Measurements from ENCODE around the gene KAZN.

The KAZN gene

DNA sequence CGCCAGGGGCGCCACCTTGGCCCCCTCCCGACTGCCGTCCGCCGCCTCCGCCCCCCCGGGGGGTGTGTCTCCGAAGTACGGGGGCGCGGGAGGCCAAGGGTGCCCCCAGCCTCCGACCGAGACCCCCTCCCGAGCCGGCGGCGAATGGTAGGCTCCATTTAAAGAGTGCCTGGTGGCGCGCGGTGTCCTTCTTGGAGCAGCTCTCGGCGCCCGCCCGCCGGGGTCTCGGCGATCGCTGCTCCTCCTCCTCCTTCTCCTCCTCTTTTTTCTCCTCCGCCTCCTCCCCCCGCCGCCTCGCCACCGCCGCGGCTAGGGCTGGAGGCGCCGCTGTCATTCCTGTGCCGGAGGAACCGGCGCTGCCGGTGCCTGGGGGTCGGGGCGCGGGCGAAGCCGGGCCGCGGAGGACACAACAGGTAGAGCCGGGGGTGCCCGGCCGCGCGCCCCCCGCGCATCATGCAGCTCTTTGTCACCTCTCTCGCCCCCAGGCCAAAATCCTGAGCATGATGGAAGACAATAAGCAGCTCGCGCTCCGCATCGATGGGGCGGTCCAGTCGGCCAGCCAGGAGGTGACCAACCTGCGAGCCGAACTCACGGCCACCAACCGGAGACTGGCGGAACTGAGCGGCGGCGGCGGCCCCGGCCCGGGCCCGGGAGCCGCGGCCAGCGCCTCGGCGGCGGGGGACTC is at the start of gene KAZN:
Gene KAZN, plus strand, starts transcription at position 188 of the 685 bp plus-strand sequence.
- TF ChIP-seq, protein P1, sequence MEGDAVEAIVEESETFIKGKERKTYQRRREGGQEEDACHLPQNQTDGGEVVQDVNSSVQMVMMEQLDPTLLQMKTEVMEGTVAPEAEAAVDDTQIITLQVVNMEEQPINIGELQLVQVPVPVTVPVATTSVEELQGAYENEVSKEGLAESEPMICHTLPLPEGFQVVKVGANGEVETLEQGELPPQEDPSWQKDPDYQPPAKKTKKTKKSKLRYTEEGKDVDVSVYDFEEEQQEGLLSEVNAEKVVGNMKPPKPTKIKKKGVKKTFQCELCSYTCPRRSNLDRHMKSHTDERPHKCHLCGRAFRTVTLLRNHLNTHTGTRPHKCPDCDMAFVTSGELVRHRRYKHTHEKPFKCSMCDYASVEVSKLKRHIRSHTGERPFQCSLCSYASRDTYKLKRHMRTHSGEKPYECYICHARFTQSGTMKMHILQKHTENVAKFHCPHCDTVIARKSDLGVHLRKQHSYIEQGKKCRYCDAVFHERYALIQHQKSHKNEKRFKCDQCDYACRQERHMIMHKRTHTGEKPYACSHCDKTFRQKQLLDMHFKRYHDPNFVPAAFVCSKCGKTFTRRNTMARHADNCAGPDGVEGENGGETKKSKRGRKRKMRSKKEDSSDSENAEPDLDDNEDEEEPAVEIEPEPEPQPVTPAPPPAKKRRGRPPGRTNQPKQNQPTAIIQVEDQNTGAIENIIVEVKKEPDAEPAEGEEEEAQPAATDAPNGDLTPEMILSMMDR (IDR thresholded peaks at IDR 0.05): no peak
- H3K4me3 ChIP-seq (ENCODE audit: low read depth in 1 of 2, low read length in 1 of 2): no peak within 1 kb of the TSS
- H3K4me1 ChIP-seq (ENCODE audit: control insufficient read depth in 1 of 2, insufficient read depth in 1 of 2, low read depth in 1 of 2, low read length in 1 of 2): no peaks in the 10 kb centered on the region
- H3K36me3 ChIP-seq: no peaks in the 10 kb centered on the region
- peaks cover 91% of the 10 kb centered on the region for H3K27me3 ChIP-seq
- H3K27ac ChIP-seq: no peak within 1 kb of the TSS
- H3K9me3 ChIP-seq: no peaks in the 10 kb centered on the region

DNA sequence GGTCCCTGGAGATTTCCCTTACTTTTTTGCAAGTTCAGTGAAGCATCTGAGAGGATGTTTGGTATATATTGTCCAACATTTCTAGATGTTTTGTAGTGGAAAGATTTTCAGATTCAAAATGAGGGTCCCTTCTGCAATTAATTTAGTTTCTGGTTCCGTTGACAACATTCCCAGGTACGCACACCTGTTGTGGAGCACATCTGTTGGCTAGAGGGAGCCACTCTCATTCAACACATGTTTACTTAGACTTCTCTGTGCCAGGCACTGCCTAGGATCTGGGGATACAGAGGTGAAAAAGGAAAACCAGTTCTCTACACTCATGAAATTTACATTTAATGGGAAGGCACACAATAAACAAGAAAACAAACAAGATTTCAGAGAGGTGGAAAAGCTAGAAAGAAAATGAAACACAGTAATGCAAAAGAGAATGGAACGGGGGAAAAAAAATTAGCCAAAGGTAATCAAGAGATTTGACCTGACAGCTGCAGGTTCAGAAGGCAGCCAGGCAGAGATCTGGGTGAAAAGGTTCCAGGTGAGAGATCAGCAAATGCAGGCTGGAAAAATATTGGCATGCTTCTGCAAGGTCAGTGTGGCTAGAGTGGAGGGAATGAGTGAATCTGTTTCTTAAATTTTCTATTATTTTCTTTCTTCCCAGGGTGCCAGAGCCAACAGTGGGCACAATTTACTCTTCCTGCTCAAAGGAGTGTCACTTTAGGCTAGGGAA is 48.4 kb upstream of the KAZN start:
- no peak overlapping the region for H3K4me3 ChIP-seq (ENCODE audit: low read depth in 1 of 2, low read length in 1 of 2)
- no peak overlapping the region for H3K27ac ChIP-seq
- no peaks in the 10 kb centered on the region for H3K9me3 ChIP-seq
- H3K36me3 ChIP-seq: no peaks in the 10 kb centered on the region
- TF ChIP-seq, protein P1 (IDR thresholded peaks at IDR 0.05): no peak
- no peaks in the 10 kb centered on the region for H3K4me1 ChIP-seq (ENCODE audit: control insufficient read depth in 1 of 2, insufficient read depth in 1 of 2, low read depth in 1 of 2, low read length in 1 of 2)
- peaks cover 16% of the 10 kb centered on the region for H3K27me3 ChIP-seq

DNA sequence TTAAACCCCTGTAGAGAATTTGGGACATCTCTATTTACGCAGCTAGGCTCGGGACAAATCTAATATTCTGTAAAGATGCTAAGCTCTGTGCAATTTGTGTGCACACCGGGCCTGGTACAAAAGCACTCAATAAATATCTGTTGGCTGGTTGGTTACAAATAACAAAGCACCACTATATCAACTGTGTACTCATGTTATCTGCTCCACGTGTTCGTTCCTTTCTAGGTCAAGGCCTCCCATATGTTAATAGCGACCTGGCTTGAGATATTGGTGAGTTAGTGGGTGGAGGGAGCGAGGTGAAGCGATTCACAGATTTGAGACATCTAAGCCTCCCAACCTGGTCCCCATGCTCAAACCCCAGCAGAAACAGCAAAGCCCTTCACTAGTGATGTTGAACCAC is 47.1 kb upstream of the KAZN start:
- Histone ChIP-seq H3K9me3 (no peaks in the 10 kb centered on the region), H3K36me3 (no peaks in the 10 kb centered on the region), H3K4me3 (ENCODE audit: low read depth in 1 of 2, low read length in 1 of 2) (no peak overlapping the region), H3K27ac (no peak overlapping the region), H3K4me1 (ENCODE audit: control insufficient read depth in 1 of 2, insufficient read depth in 1 of 2, low read depth in 1 of 2, low read length in 1 of 2) (no peaks in the 10 kb centered on the region), H3K27me3 (peaks cover 9% of the 10 kb centered on the region)
- TF ChIP-seq, protein P1 (IDR thresholded peaks at IDR 0.05): no peak

DNA sequence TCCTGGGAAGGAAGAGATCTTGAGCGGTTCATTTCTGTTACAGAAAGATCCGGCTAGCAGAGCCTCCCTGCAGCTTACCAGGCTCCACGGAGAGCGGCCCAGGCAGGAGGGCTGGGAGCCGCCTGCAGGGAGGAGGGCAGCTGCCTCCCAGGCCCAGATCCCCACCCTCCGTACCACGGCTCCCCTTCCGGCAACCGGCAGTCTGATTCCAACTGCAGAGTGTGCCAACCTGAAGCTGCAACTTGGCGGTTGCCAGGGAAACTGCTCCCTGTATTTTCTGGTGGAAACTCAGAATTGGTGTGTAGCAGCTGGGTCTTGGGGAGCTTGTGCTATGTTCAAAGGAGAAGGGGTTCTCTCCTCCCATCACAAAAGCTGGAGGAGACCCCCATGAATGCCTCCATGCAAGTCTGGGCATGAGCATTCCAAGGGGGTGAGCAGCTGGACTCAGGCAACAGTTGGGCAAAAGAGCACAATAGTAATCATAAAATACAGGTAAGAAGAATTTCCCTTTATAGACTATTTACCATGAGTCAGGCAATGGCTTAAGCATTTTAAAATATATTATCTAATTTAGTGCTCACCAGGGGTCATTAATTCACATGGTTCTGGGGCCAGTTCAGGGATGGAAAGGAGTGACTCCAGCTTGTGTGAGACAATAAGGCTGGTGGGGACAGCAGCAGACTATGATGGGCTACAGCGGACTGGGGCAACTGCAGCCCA is 46.1 kb upstream of the KAZN start:
- no peaks in the 10 kb centered on the region for H3K27me3 ChIP-seq
- H3K27ac ChIP-seq: no peak overlapping the region
- H3K36me3 ChIP-seq: no peaks in the 10 kb centered on the region
- TF ChIP-seq, protein P1 (IDR thresholded peaks at IDR 0.05): no peak
- no peaks in the 10 kb centered on the region for H3K4me1 ChIP-seq (ENCODE audit: control insufficient read depth in 1 of 2, insufficient read depth in 1 of 2, low read depth in 1 of 2, low read length in 1 of 2)
- no peak overlapping the region for H3K4me3 ChIP-seq (ENCODE audit: low read depth in 1 of 2, low read length in 1 of 2)
- no peaks in the 10 kb centered on the region for H3K9me3 ChIP-seq

DNA sequence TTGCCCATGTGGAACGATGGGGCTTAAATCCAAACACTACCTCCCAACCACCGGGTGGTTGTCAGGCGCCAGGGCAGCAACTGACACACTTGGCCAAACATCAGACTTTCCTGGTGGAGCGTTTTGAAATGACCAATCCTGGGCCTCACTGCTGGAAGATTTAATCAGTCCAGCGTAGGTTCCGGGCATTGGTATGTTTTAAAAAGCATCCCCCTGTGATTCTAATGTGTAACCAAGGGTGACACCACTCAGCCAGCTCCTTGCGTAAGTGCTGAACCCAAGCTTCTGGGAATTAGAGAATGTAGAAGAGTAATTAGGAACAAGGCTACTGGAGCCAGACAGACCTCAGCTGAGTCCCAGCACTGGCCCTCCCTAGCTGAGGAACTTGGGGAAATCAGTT is 44.8 kb upstream of the KAZN start:
- Histone ChIP-seq H3K4me1 (ENCODE audit: control insufficient read depth in 1 of 2, insufficient read depth in 1 of 2, low read depth in 1 of 2, low read length in 1 of 2) (no peaks in the 10 kb centered on the region), H3K4me3 (ENCODE audit: low read depth in 1 of 2, low read length in 1 of 2) (no peak overlapping the region), H3K36me3 (no peaks in the 10 kb centered on the region), H3K27me3 (no peaks in the 10 kb centered on the region), H3K27ac (no peak overlapping the region), H3K9me3 (no peaks in the 10 kb centered on the region)
- TF ChIP-seq, protein P1 (IDR thresholded peaks at IDR 0.05): no peak
